H1 (cell line): Measurements from ENCODE around the gene MAPKAP1. TPM values are rescaled to one million over a fixed set of nuclear protein-coding genes. Genes with fewer than 3 reads are reported as not detected.

Source experiments
- CTCF ChIA-PET: fragments of 300-600 bp; sonication (Branson Sonifier 250); formaldehyde crosslinking; loops from one replicate; lab custom pipeline; 2021; ENCODE audit not compliant: partially characterized antibody; lab: Charles Lee
- POLR2A ChIA-PET: fragments of 300-600 bp; sonication (Branson Sonifier 250); formaldehyde crosslinking; loops from one replicate; lab custom pipeline; 2021; ENCODE audit warnings: inconsistent platforms; ENCODE audit not compliant: partially characterized antibody; lab: Charles Lee
- DNase-seq, 2 experiments: peaks; one replicate each; pipeline versions ENCODE4 v3.0.0 to v3.0.0-alpha.2; 2010 to 2022; ENCODE audit warnings: low spot score in 2 of 2, low read depth in 1 of 2, mixed read lengths in 1 of 2
- FAIRE-seq: peaks from 2 replicates; lab custom pipeline; 2011; peaks lifted over from hg19 to GRCh38; lab: Jason Lieb, UNC
- H2AFZ ChIP-seq: 2 replicates; pipeline ENCODE4 v1.8.1; 2012; ENCODE audit warnings: low read length, inconsistent platforms
- H2AK5ac ChIP-seq: 2 replicates; pipeline ENCODE4 v1.6.1; 2013; ENCODE audit warnings: low read depth, low read length
- H2BK120ac ChIP-seq: replicated peaks from 2 replicates; pipeline ENCODE3; 2013; ENCODE audit warnings: low read depth, low read length, inconsistent platforms
- H2BK12ac ChIP-seq: 2 replicates; pipeline ENCODE4 v1.6.1; 2013; ENCODE audit warnings: low read depth, low read length
- H2BK15ac ChIP-seq: 2 replicates; pipeline ENCODE4 v1.6.1; 2013; ENCODE audit warnings: low read length
- H2BK20ac ChIP-seq: 2 replicates; pipeline ENCODE4 v1.6.1; 2013; ENCODE audit warnings: low read length
- H2BK5ac ChIP-seq: 2 replicates; pipeline ENCODE4 v1.6.1; 2013; ENCODE audit warnings: low read depth, low read length
- H3K14ac ChIP-seq: 2 replicates; pipeline ENCODE4 v1.6.1; 2013; ENCODE audit warnings: inconsistent platforms; ENCODE audit not compliant: insufficient read length
- H3K18ac ChIP-seq: 2 replicates; pipeline ENCODE4 v1.6.1; 2013; ENCODE audit warnings: low read length; ENCODE audit errors: extremely low read depth
- H3K23ac ChIP-seq: 2 replicates; pipeline ENCODE4 v1.6.1; 2013; ENCODE audit warnings: inconsistent platforms; ENCODE audit not compliant: insufficient read length
- H3K23me2 ChIP-seq: 2 replicates; pipeline ENCODE4 v1.6.1; 2013; ENCODE audit warnings: low read depth, low read length
- H3K27ac ChIP-seq: 2 replicates; pipeline ENCODE4 v1.6.1; 2011; ENCODE audit warnings: low read depth, low read length, inconsistent platforms
- H3K27me3 ChIP-seq, 4 experiments: replicated peaks in 1 of 4; 1 replicate in 1 of 4; 2 replicates in 3 of 4; pipeline versions ENCODE4 v1.6.1 to v1.8.1; 2011 to 2013; ENCODE audit warnings: low read length in 3 of 4, mild to moderate bottlenecking in 3 of 4, inconsistent platforms in 2 of 4, mixed read lengths in 2 of 4, moderate library complexity in 1 of 4; ENCODE audit not compliant: control insufficient read depth in 3 of 4, insufficient read depth in 3 of 4; ENCODE audit errors: extremely low read depth in 1 of 4
- H3K36me3 ChIP-seq, 4 experiments: 2 replicates each; pipeline versions ENCODE4 v1.6.1 to v1.8.1; 2011 to 2013; ENCODE audit warnings: mild to moderate bottlenecking in 4 of 4, low read length in 3 of 4, moderate library complexity in 2 of 4, control low read depth in 1 of 4, inconsistent platforms in 1 of 4; ENCODE audit not compliant: insufficient read depth in 4 of 4, control insufficient read depth in 2 of 4
- H3K4ac ChIP-seq: replicated peaks from 2 replicates; pipeline ENCODE3; 2013; ENCODE audit warnings: low read length, low read depth, mixed read lengths, inconsistent platforms; ENCODE audit not compliant: insufficient read length
- H3K4me1 ChIP-seq, 4 experiments: replicated peaks in 1 of 4; 1 replicate in 1 of 4; 2 replicates in 3 of 4; pipeline versions ENCODE4 v1.6.1 to v1.8.1; 2011 to 2013; ENCODE audit warnings: low read length in 3 of 4, inconsistent platforms in 2 of 4, mixed read lengths in 1 of 4; ENCODE audit not compliant: insufficient read depth in 4 of 4, control insufficient read depth in 3 of 4
- H3K4me2 ChIP-seq, 2 experiments: 2 replicates each; pipeline versions ENCODE4 v1.6.1 to v1.8.1; 2011 to 2013; ENCODE audit warnings: low read depth in 2 of 2, low read length in 2 of 2, control low read depth in 1 of 2, inconsistent platforms in 1 of 2, mild to moderate bottlenecking in 1 of 2; ENCODE audit not compliant: insufficient read depth in 1 of 2
- H3K4me3 ChIP-seq, 4 experiments: fragments of 200-600, 300-600 bp in 1 of 4; sonication (generic), shearing (Covaris generic), sonication (Bioruptor Twin) in 1 of 4; 2 replicates each; pipeline versions ENCODE4 v1.5.1 to v1.8.1; 2011 to 2016; ENCODE audit warnings: low read length in 4 of 4, low read depth in 3 of 4, control low read depth in 2 of 4, inconsistent platforms in 2 of 4, mild to moderate bottlenecking in 2 of 4, mixed read lengths in 1 of 4, moderate library complexity in 1 of 4; ENCODE audit not compliant: insufficient read depth in 2 of 4; ENCODE audit errors: extremely low read depth in 1 of 4
- H3K56ac ChIP-seq: replicated peaks from 2 replicates; pipeline ENCODE3; 2013; ENCODE audit warnings: low read depth, mild to moderate bottlenecking, mixed read lengths, low read length, inconsistent platforms; ENCODE audit not compliant: insufficient read length
- H3K79me1 ChIP-seq: 2 replicates; pipeline ENCODE4 v1.6.1; 2013; ENCODE audit warnings: low read depth, low read length, control low read depth
- H3K79me2 ChIP-seq, 2 experiments: 2 replicates each; pipeline versions ENCODE4 v1.6.1 to v1.8.1; 2012 to 2013; ENCODE audit warnings: low read length in 2 of 2, mild to moderate bottlenecking in 2 of 2, inconsistent platforms in 1 of 2; ENCODE audit not compliant: insufficient read depth in 2 of 2, control insufficient read depth in 1 of 2
- H3K9ac ChIP-seq, 4 experiments: replicated peaks in 1 of 4; 1 replicate in 1 of 4; 2 replicates in 3 of 4; pipeline versions ENCODE4 v1.6.1 to v1.8.1; 2011 to 2013; ENCODE audit warnings: low read depth in 3 of 4, low read length in 3 of 4, control low read depth in 2 of 4, mild to moderate bottlenecking in 2 of 4, moderate library complexity in 2 of 4, inconsistent platforms in 1 of 4; ENCODE audit errors: extremely low read depth in 1 of 4
- H3K9me3 ChIP-seq, 2 experiments: 2 replicates each; pipeline versions ENCODE4 v1.6.1 to v1.8.1; 2012 to 2013; ENCODE audit warnings: mild to moderate bottlenecking in 2 of 2, moderate library complexity in 2 of 2, control low read depth in 1 of 2, inconsistent platforms in 1 of 2, low read depth in 1 of 2, low read length in 1 of 2, mixed read lengths in 1 of 2; ENCODE audit not compliant: insufficient read depth in 2 of 2
- H4K20me1 ChIP-seq, 2 experiments: replicated peaks in 1 of 2; 2 replicates each; pipeline versions ENCODE3 to v1.8.1; 2011 to 2013; ENCODE audit warnings: inconsistent platforms in 2 of 2, low read length in 2 of 2, mild to moderate bottlenecking in 1 of 2; ENCODE audit not compliant: insufficient read depth in 2 of 2, control insufficient read depth in 1 of 2
- H4K5ac ChIP-seq: 2 replicates; pipeline ENCODE4 v1.6.1; 2013; ENCODE audit warnings: low read length, low read depth, mixed read lengths, inconsistent platforms; ENCODE audit not compliant: insufficient read length
- H4K8ac ChIP-seq: 2 replicates; pipeline ENCODE4 v1.8.0; 2013; ENCODE audit warnings: mild to moderate bottlenecking, moderate library complexity, low read length, inconsistent platforms; ENCODE audit not compliant: insufficient read depth; ENCODE audit errors: extremely low read depth
- H4K91ac ChIP-seq: replicated peaks from 2 replicates; pipeline ENCODE3; 2013; ENCODE audit warnings: low read length, mixed read lengths, inconsistent platforms; ENCODE audit not compliant: insufficient read length
- ASH2L ChIP-seq: fragments of 200-600, 300-600 bp; sonication (generic); IDR thresholded peaks from one replicate; pipeline ENCODE4 v1.7.1; 2017; ENCODE audit warnings: low read length
- ATF2 ChIP-seq: IDR thresholded peaks from 2 replicates; pipeline ENCODE4 v1.6.1; 2012; ENCODE audit warnings: low read length, inconsistent platforms
- BACH1 ChIP-seq: IDR thresholded peaks from 2 replicates; pipeline ENCODE4 v1.6.1; 2012; ENCODE audit warnings: low read length, improper control_type of control experiment
- BRCA1 ChIP-seq: IDR thresholded peaks from 2 replicates; pipeline ENCODE4 v1.6.1; 2012; ENCODE audit warnings: low read depth, low read length, improper control_type of control experiment
- MAX ChIP-seq: IDR thresholded peaks from 2 replicates; pipeline ENCODE4 v1.6.1; 2012; ENCODE audit warnings: inconsistent platforms
- RNF2 ChIP-seq: fragments of 200-900, 300-1000 bp; sonication (generic); IDR thresholded peaks from 2 replicates; pipeline ENCODE4 v1.7.1; 2016; ENCODE audit warnings: borderline replicate concordance, low read depth, mild to moderate bottlenecking, antibody characterized with exemption, low read length; ENCODE audit not compliant: poor library complexity, severe bottlenecking; ENCODE audit errors: missing control alignments
- RXRA ChIP-seq: IDR thresholded peaks from 2 replicates; pipeline ENCODE4 v1.6.1; 2011; ENCODE audit warnings: low read depth, mild to moderate bottlenecking, low read length, moderate library complexity; ENCODE audit not compliant: insufficient read depth
- SIX5 ChIP-seq: IDR thresholded peaks from 2 replicates; pipeline ENCODE4 v1.6.1; 2011; ENCODE audit warnings: mild to moderate bottlenecking, low read depth, low read length
- SRF ChIP-seq: IDR thresholded peaks from 2 replicates; pipeline ENCODE4 v1.6.1; 2011; ENCODE audit warnings: mild to moderate bottlenecking, low read depth, low read length, moderate library complexity
- TAF1 ChIP-seq: IDR thresholded peaks from 2 replicates; pipeline ENCODE4 v1.6.1; 2011; ENCODE audit warnings: mild to moderate bottlenecking, low read depth, low read length
- TCF12 ChIP-seq: IDR thresholded peaks from 2 replicates; pipeline ENCODE4 v1.6.1; 2011; ENCODE audit warnings: low read depth, mild to moderate bottlenecking, low read length
- WGBS, 2 experiments: shearing (Covaris generic) in 1 of 2; methylation state at CpG; one replicate each; pipeline versions ENCODE4 v1.1.6 to v1.1.7; 2013 to 2015; ENCODE audit warnings: low lambda C conversion rate in 2 of 2, mixed read lengths in 2 of 2, inconsistent platforms in 1 of 2, low coverage in 1 of 2, missing lambda C conversion rate in 1 of 2; ENCODE audit not compliant: insufficient replicate concordance in 2 of 2, insufficient coverage in 1 of 2, insufficient read length in 1 of 2; ENCODE audit errors: extremely low coverage in 1 of 2, missing lambda C conversion rate in 1 of 2; 5-methylcytosine and 5-hydroxymethylcytosine counted together
- polyA plus RNA-seq, 7 experiments: library from polyadenylated mRNA; depleted of rRNA in 3 of 7; stranded (reverse) in 5 of 7; unstranded in 2 of 7; fragments of >200 nt in 5 of 7; fragments of 200-250 nt in 2 of 7; gene quantifications; 1 replicate in 5 of 7; 2 replicates in 1 of 7; 4 replicates in 1 of 7; pipeline versions ENCODE4 v1.2.1 to v1.2.3, GENCODE V29; 2011 to 2013; ENCODE audit warnings: missing spikeins in 2 of 7, mixed read lengths in 2 of 7
- total RNA-seq: library from RNA; stranded (reverse); fragmentation: NEBNext Ultra II Directional; extraction: Animal tissue kit (Norgen Biotek cat#: 25700); gene quantifications from 2 replicates; pipeline ENCODE4 v1.2.1, GENCODE V29; 2021
- TF ChIP-seq, protein P1 (sequence below): IDR thresholded peaks from 2 replicates; pipeline ENCODE4 v1.6.1; 2012; ENCODE audit warnings: inconsistent platforms

MAPKAP1 gene
- total and polyA plus RNA-seq, 2 of the 8 experiments (the other 6 are each of a cell fraction or from before 2014, with no cell fraction given), result 79.2 to 140 TPM

DNA sequence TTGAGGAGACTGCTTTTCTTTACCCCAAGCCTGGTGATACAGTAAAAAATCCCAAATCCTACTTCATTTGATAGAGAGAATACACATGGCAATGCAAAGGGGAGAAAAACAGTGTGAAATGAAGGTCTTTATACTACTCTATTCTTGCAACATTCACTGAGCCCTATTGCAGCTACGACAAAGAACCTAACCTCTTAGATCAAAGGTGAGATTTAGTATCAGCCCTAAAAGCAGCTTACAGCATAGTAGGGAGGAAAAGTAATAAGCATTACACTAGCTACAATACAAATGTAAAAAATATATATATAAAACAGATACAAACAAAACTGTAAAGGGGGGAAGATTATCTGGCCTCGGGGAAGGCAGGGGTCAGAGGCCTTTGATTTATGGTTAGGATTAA lies 147.1 kb downstream of the MAPKAP1 start:
- Histone ChIP-seq H2AK5ac (no peak overlapping the region), H3K18ac (no peak overlapping the region), H3K27me3 (no peaks in the 10 kb centered on the region), H3K14ac (no peak overlapping the region), H2BK120ac (no peak overlapping the region), H3K4ac (no peak overlapping the region), H3K36me3 (peaks cover 0 to 2% (median 0%) of the 10 kb centered on the region in 4 experiments; a peak in 1 of 8 replicates), H2BK20ac (no peak overlapping the region), H2BK12ac (no peak overlapping the region), H3K79me1 (peaks cover 3% of the 10 kb centered on the region; the same call in 1 of the 2 replicates), H2BK15ac (no peak overlapping the region), H3K4me3 (no peak overlapping the region), H3K23ac (no peak overlapping the region), H4K8ac (no peak overlapping the region), H3K4me1 (peaks cover 0 to 3% (median 0%) of the 10 kb centered on the region in 4 experiments; a peak in 2 of 7 replicates), H4K91ac (no peak overlapping the region), H3K9me3 (no peaks in the 10 kb centered on the region), H3K9ac (no peak overlapping the region), H3K56ac (no peak overlapping the region), H2AFZ (no peak overlapping the region), H3K23me2 (no peaks in the 10 kb centered on the region), H4K20me1 (no peaks in the 10 kb centered on the region), H2BK5ac (no peak overlapping the region), H3K27ac (no peak overlapping the region), H4K5ac (no peak overlapping the region), H3K4me2 (no peak overlapping the region), H3K79me2 (no peaks in the 10 kb centered on the region)
- WGBS, 2 experiments, result 94% methylated on average over 2 of the region's 2 CpGs; no CpG with 5 or more reads in 1 of the 2 experiments
- CTCF ChIA-PET, result interaction anchor here (0.6 to 1.6 kb wide), 5 partner anchors 9 to 86 kb away, joined by 3 to 6 read pairs (median 4); no protein-coding TSS in a partner anchor
- POLR2A ChIA-PET, result no interaction called here
- FAIRE-seq, result no peak
- DNase-seq, result no peak
- no peak for TF ChIP-seq SIX5
- TF ChIP-seq SRF, result no peak
- TF ChIP-seq ASH2L, result no peak
- no peak for TF ChIP-seq RXRA
- no peak for TF ChIP-seq BRCA1
- no peak for TF ChIP-seq MAX
- TF ChIP-seq ATF2, result no peak
- no peak for TF ChIP-seq RNF2
- TF ChIP-seq BACH1, result no peak
- TF ChIP-seq, protein P1, sequence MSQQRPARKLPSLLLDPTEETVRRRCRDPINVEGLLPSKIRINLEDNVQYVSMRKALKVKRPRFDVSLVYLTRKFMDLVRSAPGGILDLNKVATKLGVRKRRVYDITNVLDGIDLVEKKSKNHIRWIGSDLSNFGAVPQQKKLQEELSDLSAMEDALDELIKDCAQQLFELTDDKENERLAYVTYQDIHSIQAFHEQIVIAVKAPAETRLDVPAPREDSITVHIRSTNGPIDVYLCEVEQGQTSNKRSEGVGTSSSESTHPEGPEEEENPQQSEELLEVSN, result no peak
- TF ChIP-seq TCF12, result no peak
- no peak for TF ChIP-seq TAF1
